CD14-positive monocyte (primary cell): ENCODE results near the gene USO1. TPM values are rescaled to one million over a fixed set of nuclear protein-coding genes. Genes with fewer than 3 reads are reported as not detected.
A peak's percentile ranks its signal among the peaks of the same experiment; 100 is the strongest.

Source experiments
- DNase-seq, 3 donors: peaks; one replicate each; pipeline ENCODE4 v3.0.0-alpha.2; 2011 to 2022
- H2AFZ ChIP-seq: 2 replicates; pipeline ENCODE4 v1.6.0; 2012; ENCODE audit warnings: mild to moderate bottlenecking, low read depth, low read length, inconsistent platforms; ENCODE audit not compliant: insufficient read depth, poor library complexity, severe bottlenecking
- H3K27ac ChIP-seq, 2 donors: 1 replicate in 1 of 2; 2 replicates in 1 of 2; pipeline ENCODE4 v1.5.1; 2012 to 2013; ENCODE audit warnings: low read length in 2 of 2, control low read depth in 1 of 2, inconsistent platforms in 1 of 2, low read depth in 1 of 2, mild to moderate bottlenecking in 1 of 2
- H3K27me3 ChIP-seq, 2 donors: one replicate each; pipeline versions ENCODE4 v1.6.0 to v1.6.1; 2011 to 2013; ENCODE audit warnings: low read length in 2 of 2; ENCODE audit not compliant: control insufficient read depth in 2 of 2, insufficient read depth in 2 of 2
- H3K36me3 ChIP-seq, 2 donors: replicated peaks in 1 of 2; 1 replicate in 1 of 2; 2 replicates in 1 of 2; pipeline versions ENCODE4 v1.5.1 to v1.6.1; 2012 to 2013; ENCODE audit warnings: low read length in 2 of 2, control low read depth in 1 of 2, inconsistent platforms in 1 of 2, mild to moderate bottlenecking in 1 of 2; ENCODE audit not compliant: insufficient read depth in 2 of 2, control insufficient read depth in 1 of 2
- H3K4me1 ChIP-seq, 2 donors: 1 replicate in 1 of 2; 2 replicates in 1 of 2; pipeline versions ENCODE4 v1.5.1 to v1.6.1; 2012 to 2013; ENCODE audit warnings: low read length in 2 of 2, control low read depth in 1 of 2, inconsistent platforms in 1 of 2, mild to moderate bottlenecking in 1 of 2, moderate library complexity in 1 of 2; ENCODE audit not compliant: insufficient read depth in 2 of 2, control insufficient read depth in 1 of 2
- H3K4me2 ChIP-seq: replicated peaks from 2 replicates; pipeline ENCODE3; 2012; ENCODE audit warnings: low read length, moderate library complexity, mild to moderate bottlenecking; ENCODE audit not compliant: poor library complexity, severe bottlenecking; ENCODE audit errors: extremely low read depth
- H3K4me3 ChIP-seq, 3 experiments: fragments of 200-600 bp in 1 of 3; sonication (generic) in 1 of 3; replicated peaks in 1 of 3; 1 replicate in 2 of 3; 2 replicates in 1 of 3; pipeline ENCODE4 v1.5.1; 2011 to 2013; ENCODE audit warnings: low read length in 3 of 3, mild to moderate bottlenecking in 3 of 3, control low read depth in 2 of 3, low read depth in 2 of 3, inconsistent platforms in 1 of 3, moderate library complexity in 1 of 3
- H3K79me2 ChIP-seq: 2 replicates; pipeline ENCODE4 v1.6.0; 2012; ENCODE audit warnings: mild to moderate bottlenecking, control low read depth, inconsistent platforms, low read length, moderate library complexity; ENCODE audit not compliant: insufficient read depth
- H3K9ac ChIP-seq: 2 replicates; pipeline ENCODE4 v1.6.0; 2017; ENCODE audit warnings: low read length, mild to moderate bottlenecking; ENCODE audit not compliant: insufficient read depth, poor library complexity, severe bottlenecking
- H3K9me3 ChIP-seq, 2 donors: replicated peaks in 1 of 2; 1 replicate in 1 of 2; 2 replicates in 1 of 2; pipeline versions ENCODE4 v1.5.1 to v1.6.1; 2012 to 2013; ENCODE audit warnings: low read length in 2 of 2, control low read depth in 1 of 2; ENCODE audit not compliant: control insufficient read depth in 1 of 2, insufficient read depth in 1 of 2
- H4K20me1 ChIP-seq: 2 replicates; pipeline ENCODE4 v1.6.0; 2012; ENCODE audit warnings: mild to moderate bottlenecking, low read length, control low read depth, moderate library complexity; ENCODE audit not compliant: insufficient read depth
- H3K27ac Mint-ChIP-seq, 7 donors: one replicate each; pipeline ENCODE4 v1.8.0; 2020; ENCODE audit warnings: mild to moderate bottlenecking in 7 of 7, mixed read lengths in 7 of 7, moderate library complexity in 6 of 7, inconsistent platforms in 2 of 7
- H3K27me3 Mint-ChIP-seq, 3 donors: one replicate each; pipeline ENCODE4 v1.8.0; 2021 to 2022; ENCODE audit warnings: low read depth in 3 of 3, mild to moderate bottlenecking in 3 of 3, mixed read lengths in 3 of 3, moderate library complexity in 3 of 3, inconsistent platforms in 1 of 3
- H3K36me3 Mint-ChIP-seq, 2 donors: one replicate each; pipeline ENCODE4 v1.8.0; 2020; ENCODE audit warnings: mixed read lengths in 2 of 2, inconsistent platforms in 1 of 2, mild to moderate bottlenecking in 1 of 2
- H3K4me1 Mint-ChIP-seq: one replicate; pipeline ENCODE4 v1.8.0; 2020; ENCODE audit warnings: mild to moderate bottlenecking, mixed read lengths
- H3K4me3 Mint-ChIP-seq, 2 donors: one replicate each; pipeline ENCODE4 v1.8.0; 2020; ENCODE audit warnings: mild to moderate bottlenecking in 2 of 2, mixed read lengths in 2 of 2, moderate library complexity in 1 of 2
- H3K9me3 Mint-ChIP-seq, 7 donors: one replicate each; pipeline ENCODE4 v1.8.0; 2020 to 2022; ENCODE audit warnings: mixed read lengths in 7 of 7, mild to moderate bottlenecking in 6 of 7, moderate library complexity in 6 of 7, inconsistent platforms in 2 of 7
- WGBS: methylation state at CpG from one replicate; pipeline ENCODE4 v1.1.5; 2013; ENCODE audit warnings: missing lambda C conversion rate; ENCODE audit not compliant: insufficient coverage; 5-methylcytosine and 5-hydroxymethylcytosine counted together
- intact Hi-C, 2 donors: fragments of 100-400 bp; cut with micrococcal nuclease; formaldehyde crosslinking; loops; one replicate each; pipeline versions ENCODE4 v1.15.0 to v1.15.1; 2023
- polyA plus RNA-seq, 3 donors: library from polyadenylated mRNA; depleted of rRNA in 1 of 3; unstranded in 2 of 3; stranded (reverse) in 1 of 3; fragments of 300-500 nt in 2 of 3; fragments of >200 nt in 1 of 3; fragmentation: Illumina TruSeq in 2 of 3; gene quantifications; 1 replicate in 2 of 3; 2 replicates in 1 of 3; pipeline ENCODE4 v1.2.3, GENCODE V29; 2012 to 2021
- TF ChIP-seq, protein P1 (sequence below): fragments of 200-600 bp; IDR thresholded peaks from one replicate; pipeline ENCODE4 v1.8.0; 2022; ENCODE audit warnings: antibody characterized with exemption, mild to moderate bottlenecking

USO1 gene
- polyA plus RNA-seq, 3 donors, result 15.4 to 26.9 (median 17.5) TPM

DNA sequence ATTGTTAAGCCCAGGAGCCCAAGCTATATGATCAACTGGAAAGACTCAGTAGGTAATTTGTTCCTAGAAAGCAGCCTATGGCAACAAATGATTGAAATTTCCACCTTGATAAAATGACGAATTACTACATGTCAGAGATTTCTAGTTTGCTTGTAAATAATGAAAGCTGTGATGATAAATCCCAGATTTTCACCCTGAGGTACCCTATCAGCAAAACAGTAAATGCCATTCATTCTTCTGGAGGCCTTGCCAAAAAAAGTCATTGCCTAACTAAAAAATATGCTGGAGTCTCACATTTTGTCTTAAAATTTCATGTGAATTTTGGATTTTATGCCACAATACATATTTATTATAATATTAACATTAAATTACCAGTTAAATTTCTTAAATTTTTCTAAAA lies 106.5 kb downstream of the USO1 start:
- Histone ChIP-seq H3K4me2 (no peak overlapping the region), H2AFZ (no peak overlapping the region), H3K27me3 (no peaks in the 10 kb centered on the region), H4K20me1 (no peaks in the 10 kb centered on the region), H3K9me3 (peaks cover 8% of the 10 kb centered on the region in 2 donors), H3K27ac (no peak overlapping the region), H3K79me2 (no peaks in the 10 kb centered on the region), H3K4me1 (peaks cover 11% of the 10 kb centered on the region in 2 donors), H3K9ac (no peak overlapping the region), H3K36me3 (no peaks in the 10 kb centered on the region), H3K4me3 (no peak overlapping the region)
- Mint-ChIP-seq H3K27me3 (peaks cover 0 to 6% (median 0%) of the 10 kb centered on the region in 3 donors), H3K36me3 (peaks cover 0 to 2% of the 10 kb centered on the region in 2 donors), H3K4me3 (no peak overlapping the region), H3K27ac (no peak overlapping the region), H3K4me1 (peaks cover 11% of the 10 kb centered on the region), H3K9me3 (peaks cover 2 to 15% (median 12%) of the 10 kb centered on the region in 7 donors)
- TF ChIP-seq, protein P1, sequence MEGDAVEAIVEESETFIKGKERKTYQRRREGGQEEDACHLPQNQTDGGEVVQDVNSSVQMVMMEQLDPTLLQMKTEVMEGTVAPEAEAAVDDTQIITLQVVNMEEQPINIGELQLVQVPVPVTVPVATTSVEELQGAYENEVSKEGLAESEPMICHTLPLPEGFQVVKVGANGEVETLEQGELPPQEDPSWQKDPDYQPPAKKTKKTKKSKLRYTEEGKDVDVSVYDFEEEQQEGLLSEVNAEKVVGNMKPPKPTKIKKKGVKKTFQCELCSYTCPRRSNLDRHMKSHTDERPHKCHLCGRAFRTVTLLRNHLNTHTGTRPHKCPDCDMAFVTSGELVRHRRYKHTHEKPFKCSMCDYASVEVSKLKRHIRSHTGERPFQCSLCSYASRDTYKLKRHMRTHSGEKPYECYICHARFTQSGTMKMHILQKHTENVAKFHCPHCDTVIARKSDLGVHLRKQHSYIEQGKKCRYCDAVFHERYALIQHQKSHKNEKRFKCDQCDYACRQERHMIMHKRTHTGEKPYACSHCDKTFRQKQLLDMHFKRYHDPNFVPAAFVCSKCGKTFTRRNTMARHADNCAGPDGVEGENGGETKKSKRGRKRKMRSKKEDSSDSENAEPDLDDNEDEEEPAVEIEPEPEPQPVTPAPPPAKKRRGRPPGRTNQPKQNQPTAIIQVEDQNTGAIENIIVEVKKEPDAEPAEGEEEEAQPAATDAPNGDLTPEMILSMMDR, result no peak
- intact Hi-C loops, result no loop called here
- no CpG with 5 or more reads among the region's 1 CpG for WGBS
- no peak for DNase-seq

- Histone ChIP-seq H3K79me2 (no peaks in the 10 kb centered on the region), H3K27me3 (no peaks in the 10 kb centered on the region), H2AFZ (peak overlapping the region; percentile 36), H3K4me3 (no peak overlapping the region), H3K4me2 (peak overlapping the region; percentile 8), H3K27ac (peak overlapping the region in 1 of 2 donors; percentile 9), H4K20me1 (no peaks in the 10 kb centered on the region), H3K9me3 (peaks cover 8% of the 10 kb centered on the region in 2 donors), H3K4me1 (peaks cover 11% of the 10 kb centered on the region in 2 donors), H3K9ac (no peak overlapping the region), H3K36me3 (no peaks in the 10 kb centered on the region)
- TF ChIP-seq, protein P1, result no peak
- DNase-seq, result peak; percentile 42 to 47 (median 46)
- H3K4me1 Mint-ChIP-seq, result peaks cover 11% of the 10 kb centered on the region
- H3K36me3 Mint-ChIP-seq, result peaks cover 0 to 2% of the 10 kb centered on the region in 2 donors
- H3K4me3 Mint-ChIP-seq, result peak overlapping the region in 1 of 2 donors; percentile 78
- 80% methylated on average over 1 of the region's 2 CpGs for WGBS
- intact Hi-C loops, result no loop called here
- H3K27ac Mint-ChIP-seq, result peak overlapping the region; percentile 21 to 80 (median 64)
- peaks cover 2 to 18% (median 12%) of the 10 kb centered on the region in 7 donors for H3K9me3 Mint-ChIP-seq
- H3K27me3 Mint-ChIP-seq, result peaks cover 0 to 5% (median 0%) of the 10 kb centered on the region in 3 donors
Observed at GRCh38 chr4:75831856-75832405, 107.6 kb downstream of the USO1 start.
